Activated CD4-positive, CD25-positive, alpha-beta regulatory T cell (primary cell): ENCODE measurements around the gene CADPS2.
"Not testable (repeated sequence)": the region's sequence is repeated elsewhere in the genome, so short reads cannot be mapped to it uniquely, and the experiment has no call there.

Experiments used
- DNase-seq, 4 experiments: peaks; one replicate each; lab custom pipeline; 2025; lab: John Stamatoyannopoulos, UW

CADPS2 gene

DNA sequence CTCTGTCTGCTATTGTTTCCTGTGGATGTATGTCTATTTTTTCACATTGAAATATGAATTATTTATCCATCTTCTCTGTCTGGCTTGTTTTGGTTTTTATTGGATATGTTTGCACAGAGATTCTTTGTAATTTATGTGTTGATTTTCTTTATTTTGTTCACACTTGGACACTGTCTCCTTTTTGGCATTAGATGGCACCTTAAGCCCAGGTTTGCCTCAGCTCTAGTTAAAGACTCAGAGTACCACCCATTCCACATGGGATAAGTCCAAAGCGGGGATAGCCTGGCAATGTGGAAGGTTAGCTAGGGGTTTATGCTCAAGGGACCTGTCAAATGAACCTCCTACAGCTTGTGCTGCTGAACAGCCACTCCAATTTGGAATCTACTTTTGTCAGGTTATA, 595.8 kb downstream of the CADPS2 start:
- DNase-seq = no peak

DNA sequence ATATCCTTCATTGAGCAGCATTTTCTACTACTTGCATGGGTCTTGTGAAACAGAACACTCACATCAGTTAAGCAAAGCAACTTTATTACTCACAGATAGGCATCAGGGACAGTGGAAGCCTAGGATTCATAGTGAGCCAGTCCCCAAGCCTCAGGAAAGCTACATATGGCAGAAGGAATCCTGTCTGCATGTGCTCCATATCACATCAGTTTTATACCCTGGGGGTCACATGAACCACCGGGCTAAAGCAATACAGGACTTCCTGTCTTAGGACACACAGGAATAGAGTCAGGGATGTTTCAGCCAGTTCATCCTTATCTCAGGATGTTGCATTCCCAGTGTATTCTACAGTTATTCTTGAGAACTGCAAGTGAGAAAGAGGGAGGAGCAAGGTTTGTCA, 596.8 kb downstream of the CADPS2 start:
- DNase-seq = no peak

DNA sequence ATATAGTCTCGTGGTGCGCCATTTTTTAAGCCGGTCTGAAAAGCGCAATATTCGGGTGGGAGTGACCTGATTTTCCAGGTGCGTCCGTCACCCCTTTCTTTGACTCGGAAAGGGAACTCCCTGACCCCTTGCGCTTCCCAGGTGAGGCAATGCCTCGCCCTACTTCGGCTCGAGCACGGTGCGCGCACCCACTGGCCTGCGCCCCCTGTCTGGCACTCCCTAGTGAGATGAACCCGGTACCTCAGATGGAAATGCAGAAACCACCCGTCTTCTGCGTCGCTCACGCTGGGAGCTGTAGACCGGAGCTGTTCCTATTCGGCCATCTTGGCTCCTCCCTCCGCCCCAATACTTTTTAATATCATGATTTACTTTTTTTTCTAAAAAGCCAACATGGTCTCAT, 601.7 kb downstream of the CADPS2 start:
- DNase-seq = not testable (repeated sequence)

DNA sequence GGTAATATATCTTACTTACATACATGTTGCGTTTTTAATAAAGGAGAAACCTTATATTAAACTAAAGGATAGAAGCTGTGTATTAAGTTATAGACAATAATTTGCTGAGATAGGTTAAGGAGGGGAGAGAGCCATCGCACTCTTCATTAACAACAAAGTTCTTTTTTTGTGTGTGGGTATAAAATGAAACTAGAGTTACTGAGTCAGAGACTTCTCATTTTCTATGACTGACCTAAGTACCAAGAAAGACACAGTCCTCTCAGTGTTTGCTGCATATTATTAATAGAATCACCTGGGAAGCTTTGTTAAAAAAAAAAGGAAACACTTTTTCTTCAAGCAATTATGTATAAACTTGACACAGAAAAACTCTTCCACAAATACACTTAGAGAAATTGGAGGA, 613.1 kb downstream of the CADPS2 start:
- DNase-seq = no peak

DNA sequence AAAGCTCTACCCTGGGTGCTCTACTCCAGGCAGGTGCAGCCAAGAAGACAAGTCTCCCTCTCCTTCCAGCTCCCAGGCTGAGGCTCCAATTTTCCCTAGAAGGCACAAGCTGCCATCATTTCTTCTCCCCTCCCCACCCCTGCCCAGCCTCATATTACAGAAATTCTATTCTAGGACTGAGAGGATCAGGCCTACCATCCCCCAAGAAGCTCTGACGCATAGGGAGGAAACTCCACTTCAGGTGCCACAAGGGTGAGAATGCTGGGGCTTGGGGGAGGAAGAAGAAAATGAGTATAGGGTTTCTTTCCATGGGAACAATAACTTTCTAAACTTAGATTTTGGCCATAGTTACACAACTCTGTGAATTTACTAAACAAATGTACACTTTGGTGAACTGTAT, 617.0 kb downstream of the CADPS2 start:
- DNase-seq = no peak
